ENCODE results near the gene TBX2.
A peak's percentile ranks its signal among the peaks of the same experiment; 100 is the strongest.

The TBX2 gene

GRCh38 chr17:61398721-61399130 lies 917 bp upstream of the TBX2 start (continued):
- TF ChIP-seq ZNF211 (tag by site-specific recombination; IDR thresholded peaks at IDR 0.05; ENCODE audit: low read depth) (no peak), ELK4 (IDR thresholded peaks at IDR 0.05; ENCODE audit: borderline replicate concordance, low read depth, low read length) (no peak), ZNF558 (tag by site-specific recombination; IDR thresholded peaks at IDR 0.05) (no peak), ZNF571 (tag by site-specific recombination; IDR thresholded peaks at IDR 0.05) (no peak), ZNF335 (tag by site-specific recombination; conservative IDR thresholded peaks at IDR 0.05) (peak; percentile 4; the same call in 1 of the 2 replicates), ZNF169 (tag by site-specific recombination; IDR thresholded peaks at IDR 0.05) (no peak), ZNF426 (tag by site-specific recombination; IDR thresholded peaks at IDR 0.05) (0 out of 2 replicates have a peak, but pooled peaks have one; percentile 3), ZBTB10 (tag by site-specific recombination; IDR thresholded peaks at IDR 0.05) (peak; percentile 14; the same call in 1 of the 2 replicates), ZFP69B (tag by site-specific recombination; IDR thresholded peaks at IDR 0.05) (no peak), PBX3 (CRISPR knock-in tag; IDR thresholded peaks at IDR 0.05) (no peak), ZXDB (tag by site-specific recombination; IDR thresholded peaks at IDR 0.05) (peak; percentile 25; the same call in 1 of the 2 replicates)

- no peaks in the 10 kb centered on the region for H3K9me3 ChIP-seq (ENCODE audit: control insufficient read depth, insufficient read depth, low read depth, low read length)
- ChIA-PET CTCF (interaction anchor here (0.6 to 5.1 kb wide), 5 partner anchors 10 to 429 kb away, joined by 3 to 28 read pairs (median 4); no protein-coding TSS in a partner anchor), POLR2A (interaction anchor here (0.6 to 2.8 kb wide), 10 partner anchors 10 to 1643 kb away, joined by 3 to 29 read pairs (median 4); no protein-coding TSS in a partner anchor)
- 0 out of 2 replicates have a peak, but pooled peaks cover 3% of the 10 kb centered on the region for H3K4me1 ChIP-seq (ENCODE audit: control insufficient read depth, insufficient read depth, low read length)
- peak overlapping the region; percentile 81 for H3K4me3 ChIP-seq (ENCODE audit: low read depth, low read length)
- TF ChIP-seq ELK4 (IDR thresholded peaks at IDR 0.05; ENCODE audit: borderline replicate concordance, low read depth, low read length) (no peak), ZBTB26 (tag by site-specific recombination; optimal IDR thresholded peaks at IDR 0.05) (peak; percentile 35), ZNF549 (tag by site-specific recombination; IDR thresholded peaks at IDR 0.05) (no peak), ZBTB6 (tag by site-specific recombination; IDR thresholded peaks at IDR 0.05) (peak; percentile 90), ZNF621 (tag by site-specific recombination; IDR thresholded peaks at IDR 0.05) (no peak), ZNF121 (tag by site-specific recombination; IDR thresholded peaks at IDR 0.05) (no peak)
- H3K36me3 ChIP-seq (ENCODE audit: control insufficient read depth in 2 of 2, insufficient read depth in 1 of 2, low read length in 2 of 2) = peaks cover 5 to 37% of the 10 kb centered on the region in 2 experiments; a peak in 2 of 3 replicates
- H3K27ac ChIP-seq (ENCODE audit: extremely low read depth, low read depth, low read length) = peak overlapping the region; percentile 77; the same call in 1 of the 2 replicates
Observed at GRCh38 chr17:61400066-61400716, 548 bp downstream of the TBX2 start.
